ENCODE results near the gene CCDC120.
A peak's percentile ranks its signal among the peaks of the same experiment; 100 is the strongest.

Gene CCDC120

DNA sequence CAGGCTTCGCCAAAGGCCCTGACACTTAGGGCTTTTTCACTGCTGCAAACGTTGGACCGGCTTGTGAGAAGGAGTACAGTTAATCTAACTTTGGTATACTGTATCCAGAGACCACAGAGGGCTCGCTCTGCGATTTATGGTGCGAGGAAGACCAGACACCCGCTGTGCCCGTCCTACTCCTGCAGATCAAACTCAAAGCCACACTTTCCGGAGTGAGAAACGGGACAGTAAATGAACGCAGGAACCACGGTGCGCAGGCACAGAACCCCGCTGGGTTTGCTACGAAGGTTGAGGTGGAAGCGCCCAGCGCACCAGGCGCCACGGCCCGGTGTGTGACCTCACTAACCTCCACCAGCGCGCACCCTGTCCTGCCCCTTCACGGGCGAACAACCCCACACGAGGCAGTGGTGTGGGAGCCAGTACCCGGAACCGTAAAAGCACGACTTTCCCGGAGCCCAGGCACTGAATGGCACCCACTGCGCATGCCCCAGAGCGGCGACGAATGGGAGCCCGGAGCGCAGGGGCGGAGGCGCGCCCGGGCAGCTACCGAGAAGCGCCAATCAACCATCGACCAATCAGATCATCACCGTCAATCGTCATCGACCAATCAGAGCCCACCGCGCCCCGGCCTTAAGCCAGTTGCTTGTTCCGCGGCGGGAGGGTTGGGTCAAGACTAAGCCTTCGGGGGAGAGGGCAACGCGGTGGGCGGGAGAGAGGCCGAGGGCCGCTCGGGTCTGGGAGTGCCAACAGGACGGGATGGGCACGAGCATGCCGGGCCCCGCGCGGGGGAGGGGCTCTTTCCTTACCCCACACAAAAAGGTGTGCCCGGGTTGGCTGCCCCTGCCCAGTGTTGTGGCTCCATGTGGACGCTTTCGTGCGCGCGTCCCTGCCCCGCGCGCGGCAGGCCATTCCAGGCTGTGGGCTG is 42.2 kb downstream of the CCDC120 start:
- H3K4me3 ChIP-seq (ENCODE audit: low read depth, low read length): peak overlapping the region; percentile 79

GRCh38 chrX:49101629-49101984 is 42.8 kb downstream of the CCDC120 start:
- peak overlapping the region; percentile 79 for H3K4me3 ChIP-seq (ENCODE audit: low read depth, low read length)

- H3K4me3 ChIP-seq (ENCODE audit: low read depth, low read length): no peak overlapping the region
These were observed 43.4 kb downstream of the CCDC120 start for GRCh38 chrX:49102190-49102589.

- no peak overlapping the region for H3K4me3 ChIP-seq (ENCODE audit: low read depth, low read length)
These were observed 44.8 kb downstream of the CCDC120 start for GRCh38 chrX:49103637-49104036.

- H3K4me3 ChIP-seq (ENCODE audit: low read depth, low read length): no peak overlapping the region
These were observed 47.5 kb downstream of the CCDC120 start for GRCh38 chrX:49106296-49106695.

GRCh38 chrX:49106930-49107329 is 48.1 kb downstream of the CCDC120 start:
- no peak overlapping the region for H3K4me3 ChIP-seq (ENCODE audit: low read depth, low read length)

DNA sequence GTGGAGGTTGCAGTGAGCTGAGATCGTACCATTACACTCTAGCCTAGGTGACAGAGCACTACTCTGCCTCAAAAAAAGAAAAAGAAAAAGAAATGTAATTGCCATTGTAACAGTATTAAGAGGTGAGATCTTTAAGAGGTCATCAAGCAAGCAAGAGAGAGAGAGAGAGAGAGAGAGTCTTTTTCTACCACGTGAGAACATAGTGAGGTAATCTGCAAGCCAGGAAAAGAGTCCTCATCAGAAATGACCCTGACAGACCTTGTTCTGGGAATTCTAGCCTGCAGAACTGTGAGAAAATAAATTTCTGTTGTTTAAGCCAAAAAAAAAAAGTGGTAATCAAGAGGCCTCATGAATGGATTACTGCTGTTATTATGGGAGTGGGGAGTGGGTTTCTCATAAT is 49.8 kb downstream of the CCDC120 start:
- no peak overlapping the region for H3K4me3 ChIP-seq (ENCODE audit: low read depth, low read length)

DNA sequence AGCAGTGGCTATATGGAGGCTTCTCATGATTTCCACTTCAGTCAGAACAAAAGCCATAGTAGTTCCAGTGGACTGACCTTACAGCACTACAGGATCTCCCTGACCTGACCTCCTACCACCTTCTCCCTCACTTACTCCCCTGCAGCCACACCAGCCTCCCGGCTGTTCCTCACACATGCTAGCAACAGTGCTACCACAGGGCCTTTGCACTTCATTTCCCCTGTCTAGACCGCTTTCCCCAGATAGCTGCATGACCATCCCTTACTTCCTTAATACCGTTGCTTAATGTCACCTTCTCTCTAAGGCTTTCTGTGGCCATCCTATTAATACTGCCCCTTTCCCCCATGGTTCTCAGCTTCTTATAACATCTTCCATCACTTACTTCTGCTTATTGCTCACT is 51.6 kb downstream of the CCDC120 start:
- no peak overlapping the region for H3K4me3 ChIP-seq (ENCODE audit: low read depth, low read length)

GRCh38 chrX:49111791-49112190 is 53.0 kb downstream of the CCDC120 start:
- H3K4me3 ChIP-seq (ENCODE audit: low read depth, low read length): no peak overlapping the region

DNA sequence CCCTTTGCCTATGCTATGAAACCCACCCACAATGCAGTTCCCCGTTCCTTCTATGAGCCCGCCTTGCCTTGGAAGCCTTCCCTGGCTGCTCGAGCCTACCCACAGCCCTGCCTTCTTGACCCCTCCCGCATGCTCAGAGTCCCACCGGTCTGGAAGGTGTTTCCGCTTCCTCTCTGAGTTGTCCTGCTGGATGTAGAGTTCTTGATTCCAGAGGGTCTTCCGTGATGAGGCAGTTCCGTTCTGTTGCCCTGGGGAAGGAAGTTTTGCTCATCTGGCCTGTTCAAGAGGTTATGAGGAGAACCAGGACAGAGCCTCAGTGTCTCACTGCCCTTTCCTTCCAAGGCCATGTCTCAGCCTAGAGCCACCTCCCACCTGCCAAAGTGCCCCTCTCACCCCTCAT is 57.3 kb downstream of the CCDC120 start:
- no peak overlapping the region for H3K4me3 ChIP-seq (ENCODE audit: low read depth, low read length)

DNA sequence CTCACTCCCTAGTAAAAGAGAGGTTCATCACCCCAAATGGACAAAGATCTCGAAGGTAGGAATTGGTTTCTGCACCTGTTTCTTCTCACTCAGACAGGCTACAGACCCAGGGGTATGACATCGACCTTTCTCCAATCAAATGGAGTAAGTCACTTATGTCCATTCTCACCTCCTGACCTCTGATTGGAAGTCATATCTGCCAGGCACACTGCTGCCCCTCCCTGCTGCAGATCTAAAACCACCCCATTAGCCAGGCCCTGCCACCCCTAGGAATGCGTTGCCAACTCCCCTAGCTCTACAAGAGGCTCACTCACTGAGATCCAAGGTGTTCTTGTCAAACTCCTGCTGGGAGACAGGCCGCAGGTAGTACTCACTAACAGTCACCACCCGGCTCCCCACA is 57.9 kb downstream of the CCDC120 start:
- H3K4me3 ChIP-seq (ENCODE audit: low read depth, low read length): no peak overlapping the region

DNA sequence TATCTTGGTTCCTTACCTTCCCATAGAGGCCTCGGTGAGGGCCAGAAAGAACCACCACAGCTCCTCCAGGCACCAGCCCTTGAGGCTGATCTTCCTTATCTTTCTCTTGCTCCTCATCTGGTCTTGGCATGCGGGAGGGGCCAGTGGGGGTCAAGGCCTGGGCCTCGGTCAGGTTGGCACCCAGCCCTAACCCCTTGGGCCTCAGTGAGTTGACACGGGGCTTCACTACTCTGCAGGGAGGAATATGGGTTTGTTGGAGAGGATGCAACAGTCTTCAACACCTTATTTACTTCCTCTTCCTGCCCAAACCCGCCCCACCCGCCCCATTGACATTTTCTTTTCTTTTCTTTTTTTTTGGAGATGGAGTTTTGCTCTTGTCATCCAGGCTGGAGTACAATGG is 58.8 kb downstream of the CCDC120 start:
- no peak overlapping the region for H3K4me3 ChIP-seq (ENCODE audit: low read depth, low read length)
